ENCODE measurements around the gene TSKU.
"Not testable (repeated sequence)": the region's sequence is repeated elsewhere in the genome, so short reads cannot be mapped to it uniquely, and the experiment has no call there.

TSKU gene

DNA sequence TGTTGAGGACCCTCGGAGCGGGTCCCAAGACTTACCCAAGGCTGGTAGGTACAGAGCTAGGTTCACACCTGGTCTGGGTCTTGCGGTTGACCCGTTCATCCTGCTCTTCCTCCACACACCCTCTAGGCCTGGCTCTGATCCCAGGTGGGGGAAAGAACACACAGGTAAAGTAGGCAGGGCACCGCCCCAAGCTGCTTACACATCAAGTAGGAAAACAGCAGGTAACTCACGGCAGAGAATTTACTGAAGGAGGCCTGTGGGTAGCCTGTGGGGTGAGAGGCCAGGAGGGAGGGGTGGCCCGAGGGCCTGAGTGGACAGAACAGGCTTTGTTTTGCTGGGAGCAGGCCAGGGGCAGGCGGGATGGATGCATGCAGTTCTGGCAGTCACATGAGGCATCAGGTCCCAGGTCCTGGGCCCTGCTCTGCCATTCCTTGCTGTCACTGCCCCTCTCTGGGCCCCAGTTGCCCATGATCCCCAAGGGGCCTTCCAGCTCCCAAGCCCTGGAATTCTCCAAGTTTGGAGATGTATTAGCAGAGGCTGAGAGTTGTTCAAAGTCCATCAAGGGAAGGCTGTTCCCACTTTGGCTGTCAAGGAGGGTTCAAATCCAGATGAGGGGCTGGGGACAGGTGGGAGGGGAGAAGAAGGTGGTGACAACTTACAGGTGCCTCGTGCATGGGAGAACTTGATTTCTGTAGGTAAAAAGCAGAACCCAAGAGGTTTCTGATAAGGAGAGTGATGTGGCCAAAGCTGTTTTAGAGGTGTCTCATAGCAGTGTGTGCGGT is 5.7 kb downstream of the TSKU start:
- TF ChIP-seq, protein P1, sequence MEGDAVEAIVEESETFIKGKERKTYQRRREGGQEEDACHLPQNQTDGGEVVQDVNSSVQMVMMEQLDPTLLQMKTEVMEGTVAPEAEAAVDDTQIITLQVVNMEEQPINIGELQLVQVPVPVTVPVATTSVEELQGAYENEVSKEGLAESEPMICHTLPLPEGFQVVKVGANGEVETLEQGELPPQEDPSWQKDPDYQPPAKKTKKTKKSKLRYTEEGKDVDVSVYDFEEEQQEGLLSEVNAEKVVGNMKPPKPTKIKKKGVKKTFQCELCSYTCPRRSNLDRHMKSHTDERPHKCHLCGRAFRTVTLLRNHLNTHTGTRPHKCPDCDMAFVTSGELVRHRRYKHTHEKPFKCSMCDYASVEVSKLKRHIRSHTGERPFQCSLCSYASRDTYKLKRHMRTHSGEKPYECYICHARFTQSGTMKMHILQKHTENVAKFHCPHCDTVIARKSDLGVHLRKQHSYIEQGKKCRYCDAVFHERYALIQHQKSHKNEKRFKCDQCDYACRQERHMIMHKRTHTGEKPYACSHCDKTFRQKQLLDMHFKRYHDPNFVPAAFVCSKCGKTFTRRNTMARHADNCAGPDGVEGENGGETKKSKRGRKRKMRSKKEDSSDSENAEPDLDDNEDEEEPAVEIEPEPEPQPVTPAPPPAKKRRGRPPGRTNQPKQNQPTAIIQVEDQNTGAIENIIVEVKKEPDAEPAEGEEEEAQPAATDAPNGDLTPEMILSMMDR (conservative IDR thresholded peaks at IDR 0.05; ENCODE audit: low read depth, low read length): no peak
- Histone ChIP-seq H3K9ac (no peak overlapping the region), H3K4me1 (ENCODE audit: low read depth, poor library complexity, severe bottlenecking) (no peaks in the 10 kb centered on the region)

DNA sequence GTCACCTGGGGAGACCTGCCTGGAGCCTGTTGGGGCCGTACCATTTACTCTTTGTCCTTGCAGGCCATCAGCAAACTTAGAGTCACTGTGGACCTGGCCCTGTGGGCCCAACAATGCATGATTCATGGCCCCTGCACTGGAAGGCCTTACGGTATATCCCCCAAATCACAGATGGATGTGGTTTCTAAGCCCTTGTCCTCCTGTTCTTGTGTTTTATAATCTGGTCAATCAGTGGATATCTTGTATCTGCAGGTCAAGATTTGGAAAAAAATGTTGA is 6.2 kb downstream of the TSKU start:
- no peaks in the 10 kb centered on the region for H4K20me1 ChIP-seq (ENCODE audit: insufficient read depth)

More for the DNA sequence above, 5.7 kb downstream of the TSKU start:
- no peak overlapping the region for H3K4me2 ChIP-seq
- H2AFZ ChIP-seq (ENCODE audit: low read depth): no peak overlapping the region
- H3K36me3 ChIP-seq (ENCODE audit: insufficient read depth): no peaks in the 10 kb centered on the region
- no peak overlapping the region for H3K4me3 ChIP-seq (IDR thresholded peaks at IDR 0.05; ENCODE audit: insufficient read depth, low read depth, low read length)
- no peaks in the 10 kb centered on the region for H4K20me1 ChIP-seq (ENCODE audit: insufficient read depth)
- H3K27ac ChIP-seq: no peak overlapping the region
- H3K79me2 ChIP-seq (ENCODE audit: insufficient read depth, low read depth): peaks cover 13% of the 10 kb centered on the region; the same call in 1 of the 2 replicates
- H3K27me3 ChIP-seq (ENCODE audit: insufficient read depth, low read depth): no peaks in the 10 kb centered on the region

DNA sequence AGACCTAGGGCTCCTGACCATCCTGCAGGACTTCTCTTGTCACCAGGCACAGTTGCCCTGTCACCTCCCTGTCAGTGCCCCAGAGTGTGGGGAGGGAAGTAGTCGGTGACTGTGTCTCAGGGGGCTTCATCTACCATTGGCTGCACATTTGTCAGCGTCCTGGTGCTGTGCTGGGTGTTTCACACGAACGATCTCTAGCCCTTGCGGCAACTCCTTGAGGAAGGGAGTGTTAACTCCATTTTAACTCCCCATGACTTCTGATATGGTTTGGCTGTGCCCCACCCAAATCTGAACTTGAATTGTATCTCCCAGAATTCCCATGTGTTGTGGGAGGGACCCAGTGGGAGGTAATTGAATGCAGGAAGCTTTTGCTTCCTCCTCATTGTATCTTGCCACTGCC is 7.1 kb downstream of the TSKU start:
- no peaks in the 10 kb centered on the region for H3K4me1 ChIP-seq (ENCODE audit: low read depth, poor library complexity, severe bottlenecking)
- no peaks in the 10 kb centered on the region for H3K27me3 ChIP-seq (ENCODE audit: insufficient read depth, low read depth)
- H3K9ac ChIP-seq: no peak overlapping the region
- TF ChIP-seq, protein P1 (conservative IDR thresholded peaks at IDR 0.05; ENCODE audit: low read depth, low read length): no peak
- no peaks in the 10 kb centered on the region for H3K36me3 ChIP-seq (ENCODE audit: insufficient read depth)
- no peak overlapping the region for H3K4me2 ChIP-seq
- H3K4me3 ChIP-seq (IDR thresholded peaks at IDR 0.05; ENCODE audit: insufficient read depth, low read depth, low read length): no peak overlapping the region
- H4K20me1 ChIP-seq (ENCODE audit: insufficient read depth): no peaks in the 10 kb centered on the region
- no peak overlapping the region for H3K27ac ChIP-seq
- no peaks in the 10 kb centered on the region; the same call in 1 of the 2 replicates for H3K79me2 ChIP-seq (ENCODE audit: insufficient read depth, low read depth)
- H2AFZ ChIP-seq (ENCODE audit: low read depth): no peak overlapping the region

More for the DNA sequence above, 6.2 kb downstream of the TSKU start:
- Histone ChIP-seq H2AFZ (ENCODE audit: low read depth) (no peak overlapping the region), H3K4me1 (ENCODE audit: low read depth, poor library complexity, severe bottlenecking) (no peaks in the 10 kb centered on the region), H3K27me3 (ENCODE audit: insufficient read depth, low read depth) (no peaks in the 10 kb centered on the region), H3K4me2 (no peak overlapping the region), H3K79me2 (ENCODE audit: insufficient read depth, low read depth) (peaks cover 8% of the 10 kb centered on the region; the same call in 1 of the 2 replicates), H3K4me3 (IDR thresholded peaks at IDR 0.05; ENCODE audit: insufficient read depth, low read depth, low read length) (no peak overlapping the region), H3K36me3 (ENCODE audit: insufficient read depth) (no peaks in the 10 kb centered on the region), H3K9ac (no peak overlapping the region), H3K27ac (no peak overlapping the region)
- TF ChIP-seq, protein P1 (conservative IDR thresholded peaks at IDR 0.05; ENCODE audit: low read depth, low read length): no peak

DNA sequence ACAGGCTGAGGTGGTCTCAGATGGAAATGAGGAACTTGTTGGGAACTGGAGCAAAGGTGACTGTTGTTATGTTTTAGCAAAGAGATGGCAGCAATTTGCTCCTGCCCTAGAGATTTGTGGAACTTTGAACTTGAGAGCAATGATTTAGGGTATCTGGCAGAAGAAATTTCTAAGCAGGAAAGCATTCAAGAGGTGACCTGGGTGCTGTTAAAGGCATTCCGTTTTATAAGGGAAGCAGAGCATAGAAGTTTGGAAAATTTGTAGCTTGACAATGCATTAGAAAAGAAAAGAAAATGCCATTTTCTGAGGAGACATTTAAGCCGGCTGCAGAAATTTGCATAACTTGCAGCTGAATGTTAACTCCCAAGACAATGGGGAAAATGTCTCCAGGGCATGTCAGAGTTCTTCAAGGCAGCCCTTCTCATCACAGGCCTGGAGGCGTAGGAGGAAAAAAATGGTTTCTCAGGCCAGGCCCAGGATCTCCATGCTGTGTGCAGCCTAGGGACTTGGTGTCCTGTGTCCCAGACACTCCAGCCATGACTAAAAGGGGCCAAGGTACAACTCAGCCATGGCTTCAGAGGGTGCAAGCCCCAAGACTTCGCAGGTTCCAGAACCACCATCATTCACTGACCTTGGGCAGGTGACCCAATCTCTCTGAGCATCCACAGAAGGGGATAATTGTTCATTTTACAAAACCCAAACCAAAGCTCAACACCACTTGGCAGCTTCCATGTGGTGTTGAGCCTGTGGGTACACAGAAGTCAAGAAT is 8.0 kb downstream of the TSKU start:
- H3K4me1 ChIP-seq (ENCODE audit: low read depth, poor library complexity, severe bottlenecking); H3K4me3 ChIP-seq (IDR thresholded peaks at IDR 0.05; ENCODE audit: insufficient read depth, low read depth, low read length); H3K27me3 ChIP-seq (ENCODE audit: insufficient read depth, low read depth); H3K27ac ChIP-seq; H4K20me1 ChIP-seq (ENCODE audit: insufficient read depth); H3K9ac ChIP-seq; H3K79me2 ChIP-seq (ENCODE audit: insufficient read depth, low read depth); H3K4me2 ChIP-seq; H2AFZ ChIP-seq (ENCODE audit: low read depth); H3K36me3 ChIP-seq (ENCODE audit: insufficient read depth): not testable (repeated sequence)

DNA sequence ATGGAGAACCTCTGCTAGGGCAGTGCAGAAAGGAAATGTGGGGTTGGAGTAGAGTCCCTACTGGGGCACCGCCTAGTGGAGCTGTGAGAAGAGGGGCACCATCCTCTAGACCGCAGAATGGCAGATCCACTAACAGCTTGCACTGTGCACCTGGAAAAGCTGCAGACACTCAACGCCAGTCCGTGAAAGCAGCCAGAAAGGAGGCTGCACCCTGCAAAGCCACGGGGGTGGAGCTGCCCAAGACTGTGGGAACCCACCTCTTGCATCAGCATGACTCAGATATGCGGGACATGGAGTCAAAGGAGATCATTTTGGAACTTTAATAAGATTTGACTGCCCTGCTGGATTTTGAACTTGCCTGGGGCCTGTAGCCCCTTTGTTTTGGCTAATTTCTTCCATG is 8.7 kb downstream of the TSKU start:
- Histone ChIP-seq H3K79me2 (ENCODE audit: insufficient read depth, low read depth) (no peaks in the 10 kb centered on the region), H2AFZ (ENCODE audit: low read depth) (no peak overlapping the region), H3K4me3 (IDR thresholded peaks at IDR 0.05; ENCODE audit: insufficient read depth, low read depth, low read length) (no peak overlapping the region), H3K27me3 (ENCODE audit: insufficient read depth, low read depth) (no peaks in the 10 kb centered on the region), H4K20me1 (ENCODE audit: insufficient read depth) (no peaks in the 10 kb centered on the region), H3K4me1 (ENCODE audit: low read depth, poor library complexity, severe bottlenecking) (no peaks in the 10 kb centered on the region), H3K9ac (no peak overlapping the region), H3K4me2 (no peak overlapping the region), H3K36me3 (ENCODE audit: insufficient read depth) (no peaks in the 10 kb centered on the region), H3K27ac (no peak overlapping the region)
- TF ChIP-seq, protein P1 (conservative IDR thresholded peaks at IDR 0.05; ENCODE audit: low read depth, low read length): no peak

Data from KMS-11 (cell line).